ENCODE data around the gene RNF115. TPM values are rescaled to one million over a fixed set of nuclear protein-coding genes. Genes with fewer than 3 reads are reported as not detected.
"Not testable (repeated sequence)": the region's sequence is repeated elsewhere in the genome, so short reads cannot be mapped to it uniquely, and the experiment has no call there.

The RNF115 gene
- total RNA-seq, 1 experiment from 2014 or later: 11.0 TPM

GRCh38 chr1:145762001-145762400 is 61.9 kb downstream of the RNF115 start:
- H3K79me2 ChIP-seq (ENCODE audit: insufficient read depth, low read length); H2AFZ ChIP-seq (ENCODE audit: low read length); H3K27ac ChIP-seq (ENCODE audit: insufficient read length, low read depth, low read length); H3K23me2 ChIP-seq (ENCODE audit: insufficient read length, low read depth, low read length, poor library complexity, severe bottlenecking); H3K23ac ChIP-seq (ENCODE audit: insufficient read length, low read depth, low read length); DNase-seq; H3K56ac ChIP-seq (ENCODE audit: insufficient read length, low read depth, low read length); H3K9ac ChIP-seq (ENCODE audit: extremely low read depth, insufficient read length, low read length); H2BK20ac ChIP-seq (ENCODE audit: low read depth, low read length, poor library complexity, severe bottlenecking); H4K20me1 ChIP-seq (ENCODE audit: control insufficient read depth, insufficient read depth, insufficient read length); H2BK120ac ChIP-seq (ENCODE audit: low read depth, low read length, poor library complexity, severe bottlenecking); H3K4me3 Mint-ChIP-seq; H3K18ac ChIP-seq (ENCODE audit: insufficient read length, low read depth, low read length); H3K4me2 ChIP-seq (ENCODE audit: insufficient read depth, insufficient read length, low read length); H3K4me1 ChIP-seq (ENCODE audit: insufficient read depth, low read length); H3K4me1 Mint-ChIP-seq; H3K79me1 ChIP-seq (ENCODE audit: insufficient read depth, low read depth, low read length, poor library complexity, severe bottlenecking); H3K27me3 Mint-ChIP-seq (ENCODE audit: low read depth); H2BK5ac ChIP-seq (ENCODE audit: insufficient read length, low read length); H2AK5ac ChIP-seq (ENCODE audit: insufficient read length, low read length); H2BK12ac ChIP-seq (ENCODE audit: insufficient read length, low read depth, low read length); H2BK15ac ChIP-seq (ENCODE audit: low read depth, low read length); H3K14ac ChIP-seq (ENCODE audit: insufficient read depth, low read length); H3K27me3 ChIP-seq (ENCODE audit: insufficient read depth, low read length); H3K27ac Mint-ChIP-seq; H3K9me3 ChIP-seq (ENCODE audit: control insufficient read depth, low read depth, low read length); H3K4ac ChIP-seq (ENCODE audit: low read depth, low read length); H4K5ac ChIP-seq (ENCODE audit: insufficient read length, low read depth, low read length); H4K91ac ChIP-seq (ENCODE audit: insufficient read length, low read depth, low read length); H4K8ac ChIP-seq (replicated peaks; ENCODE audit: insufficient read length, low read depth, low read length); H3T11ph ChIP-seq (ENCODE audit: low read length): not testable (repeated sequence)
- Mint-ChIP-seq H3K36me3 (ENCODE audit: insufficient read depth in 1 of 3, low read depth in 3 of 3) (peaks cover 46 to 64% (median 52%) of the 10 kb centered on the region in 3 experiments), H3K9me3 (peaks cover 29 to 32% of the 10 kb centered on the region in 2 experiments)
- WGBS (ENCODE audit: extremely low coverage, insufficient read length, low lambda C conversion rate): no CpG with 5 or more reads among the region's 2 CpGs

- H3K27me3 ChIP-seq (ENCODE audit: insufficient read depth, low read length); H2BK12ac ChIP-seq (ENCODE audit: insufficient read length, low read depth, low read length); H3K79me2 ChIP-seq (ENCODE audit: insufficient read depth, low read length); H3K27ac Mint-ChIP-seq; H3K79me1 ChIP-seq (ENCODE audit: insufficient read depth, low read depth, low read length, poor library complexity, severe bottlenecking); H3K4me2 ChIP-seq (ENCODE audit: insufficient read depth, insufficient read length, low read length); H3K18ac ChIP-seq (ENCODE audit: insufficient read length, low read depth, low read length); H2BK5ac ChIP-seq (ENCODE audit: insufficient read length, low read length); H4K20me1 ChIP-seq (ENCODE audit: control insufficient read depth, insufficient read depth, insufficient read length); H3K23ac ChIP-seq (ENCODE audit: insufficient read length, low read depth, low read length); H3K14ac ChIP-seq (ENCODE audit: insufficient read depth, low read length); H2BK15ac ChIP-seq (ENCODE audit: low read depth, low read length); H2BK20ac ChIP-seq (ENCODE audit: low read depth, low read length, poor library complexity, severe bottlenecking); H3K27me3 Mint-ChIP-seq (ENCODE audit: low read depth); H4K91ac ChIP-seq (ENCODE audit: insufficient read length, low read depth, low read length); H3K4me1 Mint-ChIP-seq; DNase-seq; H3K9me3 ChIP-seq (ENCODE audit: control insufficient read depth, low read depth, low read length); H2AFZ ChIP-seq (ENCODE audit: low read length); H3K56ac ChIP-seq (ENCODE audit: insufficient read length, low read depth, low read length); H3K4me1 ChIP-seq (ENCODE audit: insufficient read depth, low read length); H3K4ac ChIP-seq (ENCODE audit: low read depth, low read length); H3K27ac ChIP-seq (ENCODE audit: insufficient read length, low read depth, low read length); H3T11ph ChIP-seq (ENCODE audit: low read length); H4K5ac ChIP-seq (ENCODE audit: insufficient read length, low read depth, low read length); H4K8ac ChIP-seq (replicated peaks; ENCODE audit: insufficient read length, low read depth, low read length); H3K23me2 ChIP-seq (ENCODE audit: insufficient read length, low read depth, low read length, poor library complexity, severe bottlenecking); H3K4me3 Mint-ChIP-seq; H3K9ac ChIP-seq (ENCODE audit: extremely low read depth, insufficient read length, low read length); H2BK120ac ChIP-seq (ENCODE audit: low read depth, low read length, poor library complexity, severe bottlenecking); H2AK5ac ChIP-seq (ENCODE audit: insufficient read length, low read length): not testable (repeated sequence)
- Mint-ChIP-seq H3K9me3 (peaks cover 29 to 32% of the 10 kb centered on the region in 2 experiments), H3K36me3 (ENCODE audit: insufficient read depth in 1 of 3, low read depth in 3 of 3) (peaks cover 46 to 64% (median 52%) of the 10 kb centered on the region in 3 experiments)
- WGBS (ENCODE audit: extremely low coverage, insufficient read length, low lambda C conversion rate): no CpG with 5 or more reads among the region's 11 CpGs
Observed at GRCh38 chr1:145761498-145761897, 62.4 kb downstream of the RNF115 start.
